Measurements from ENCODE around the gene MRPL58. TPM values are rescaled to one million over a fixed set of nuclear protein-coding genes. Genes with fewer than 3 reads are reported as not detected.

MRPL58 gene
- total RNA-seq, 1 experiment from 2014 or later, result 55.2 TPM

DNA sequence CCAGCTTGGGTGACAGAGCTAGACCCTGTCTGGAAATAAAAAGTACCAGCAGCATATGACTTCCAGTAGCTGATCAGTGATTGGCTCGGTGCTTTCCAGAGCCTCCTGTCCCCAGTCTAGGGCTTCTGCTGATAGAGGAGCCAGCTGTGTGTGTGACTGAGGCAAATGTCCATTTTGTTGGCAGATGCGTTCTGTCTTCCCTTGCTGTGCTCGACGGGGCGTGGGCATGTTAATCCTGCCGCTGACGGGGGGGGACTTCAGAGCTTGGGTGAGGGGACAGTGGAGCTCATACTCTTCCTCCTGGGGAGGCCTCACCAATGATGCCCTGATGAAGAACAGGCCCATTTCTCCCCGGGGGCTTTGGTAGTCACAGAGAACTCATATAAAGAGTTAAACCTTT is 49.1 kb downstream of the MRPL58 start:
- H3K36me3 ChIP-seq (ENCODE audit: control insufficient read depth, insufficient read depth, low read length), result 0 out of 2 replicates have a peak, but pooled peaks cover 2% of the 10 kb centered on the region
- H3K27ac ChIP-seq (ENCODE audit: low read length), result no peak overlapping the region
- no peaks in the 10 kb centered on the region for H3K27me3 ChIP-seq (ENCODE audit: control insufficient read depth, insufficient read depth, low read length)
- no peaks in the 10 kb centered on the region for H3K4me1 ChIP-seq (ENCODE audit: control insufficient read depth, insufficient read depth, low read length)
- ChIA-PET POLR2A (interaction anchor here (0.6 kb wide), 1 partner anchor 291 kb away, joined by 3 read pairs; no protein-coding TSS in a partner anchor), CTCF (interaction anchor here (1.4 kb wide), 1 partner anchor 100 kb away, joined by 5 read pairs; no protein-coding TSS in a partner anchor)
- H3K9me3 ChIP-seq (ENCODE audit: control insufficient read depth, insufficient read depth, low read depth, low read length), result no peaks in the 10 kb centered on the region
- H3K4me3 ChIP-seq (ENCODE audit: low read depth in 2 of 2, low read length in 2 of 2), result no peak overlapping the region
- no peak for ATAC-seq
- DNase-seq (ENCODE audit: low read depth, low spot score), result no peak
- no TSS peak for BruUV-seq (replicated peaks)
- intact Hi-C loops (cut with micrococcal nuclease; ENCODE audit: unreplicated experiment), result no loop called here
- in situ Hi-C loops (cut with HindIII; ENCODE audit: low pct_unique_long_range_greater_than_20kb, low sequenced_read_pairs), result no loop called here
- TF ChIP-seq SIN3A (IDR thresholded peaks at IDR 0.05; ENCODE audit: borderline replicate concordance, insufficient read depth, low read depth, low read length) (no peak), TCF7L2 (IDR thresholded peaks at IDR 0.05; ENCODE audit: low read depth, low read length) (no peak), POLR2AphosphoS5 (IDR thresholded peaks at IDR 0.05; ENCODE audit: low read depth, low read length) (no peak)
- TF ChIP-seq, protein P1, sequence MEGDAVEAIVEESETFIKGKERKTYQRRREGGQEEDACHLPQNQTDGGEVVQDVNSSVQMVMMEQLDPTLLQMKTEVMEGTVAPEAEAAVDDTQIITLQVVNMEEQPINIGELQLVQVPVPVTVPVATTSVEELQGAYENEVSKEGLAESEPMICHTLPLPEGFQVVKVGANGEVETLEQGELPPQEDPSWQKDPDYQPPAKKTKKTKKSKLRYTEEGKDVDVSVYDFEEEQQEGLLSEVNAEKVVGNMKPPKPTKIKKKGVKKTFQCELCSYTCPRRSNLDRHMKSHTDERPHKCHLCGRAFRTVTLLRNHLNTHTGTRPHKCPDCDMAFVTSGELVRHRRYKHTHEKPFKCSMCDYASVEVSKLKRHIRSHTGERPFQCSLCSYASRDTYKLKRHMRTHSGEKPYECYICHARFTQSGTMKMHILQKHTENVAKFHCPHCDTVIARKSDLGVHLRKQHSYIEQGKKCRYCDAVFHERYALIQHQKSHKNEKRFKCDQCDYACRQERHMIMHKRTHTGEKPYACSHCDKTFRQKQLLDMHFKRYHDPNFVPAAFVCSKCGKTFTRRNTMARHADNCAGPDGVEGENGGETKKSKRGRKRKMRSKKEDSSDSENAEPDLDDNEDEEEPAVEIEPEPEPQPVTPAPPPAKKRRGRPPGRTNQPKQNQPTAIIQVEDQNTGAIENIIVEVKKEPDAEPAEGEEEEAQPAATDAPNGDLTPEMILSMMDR (IDR thresholded peaks at IDR 0.05), result no peak
- TF ChIP-seq, protein P2, sequence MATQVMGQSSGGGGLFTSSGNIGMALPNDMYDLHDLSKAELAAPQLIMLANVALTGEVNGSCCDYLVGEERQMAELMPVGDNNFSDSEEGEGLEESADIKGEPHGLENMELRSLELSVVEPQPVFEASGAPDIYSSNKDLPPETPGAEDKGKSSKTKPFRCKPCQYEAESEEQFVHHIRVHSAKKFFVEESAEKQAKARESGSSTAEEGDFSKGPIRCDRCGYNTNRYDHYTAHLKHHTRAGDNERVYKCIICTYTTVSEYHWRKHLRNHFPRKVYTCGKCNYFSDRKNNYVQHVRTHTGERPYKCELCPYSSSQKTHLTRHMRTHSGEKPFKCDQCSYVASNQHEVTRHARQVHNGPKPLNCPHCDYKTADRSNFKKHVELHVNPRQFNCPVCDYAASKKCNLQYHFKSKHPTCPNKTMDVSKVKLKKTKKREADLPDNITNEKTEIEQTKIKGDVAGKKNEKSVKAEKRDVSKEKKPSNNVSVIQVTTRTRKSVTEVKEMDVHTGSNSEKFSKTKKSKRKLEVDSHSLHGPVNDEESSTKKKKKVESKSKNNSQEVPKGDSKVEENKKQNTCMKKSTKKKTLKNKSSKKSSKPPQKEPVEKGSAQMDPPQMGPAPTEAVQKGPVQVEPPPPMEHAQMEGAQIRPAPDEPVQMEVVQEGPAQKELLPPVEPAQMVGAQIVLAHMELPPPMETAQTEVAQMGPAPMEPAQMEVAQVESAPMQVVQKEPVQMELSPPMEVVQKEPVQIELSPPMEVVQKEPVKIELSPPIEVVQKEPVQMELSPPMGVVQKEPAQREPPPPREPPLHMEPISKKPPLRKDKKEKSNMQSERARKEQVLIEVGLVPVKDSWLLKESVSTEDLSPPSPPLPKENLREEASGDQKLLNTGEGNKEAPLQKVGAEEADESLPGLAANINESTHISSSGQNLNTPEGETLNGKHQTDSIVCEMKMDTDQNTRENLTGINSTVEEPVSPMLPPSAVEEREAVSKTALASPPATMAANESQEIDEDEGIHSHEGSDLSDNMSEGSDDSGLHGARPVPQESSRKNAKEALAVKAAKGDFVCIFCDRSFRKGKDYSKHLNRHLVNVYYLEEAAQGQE (IDR thresholded peaks at IDR 0.05; ENCODE audit: insufficient read depth in 1 of 2, low read depth in 2 of 2, low read length in 1 of 2), result no peak

DNA sequence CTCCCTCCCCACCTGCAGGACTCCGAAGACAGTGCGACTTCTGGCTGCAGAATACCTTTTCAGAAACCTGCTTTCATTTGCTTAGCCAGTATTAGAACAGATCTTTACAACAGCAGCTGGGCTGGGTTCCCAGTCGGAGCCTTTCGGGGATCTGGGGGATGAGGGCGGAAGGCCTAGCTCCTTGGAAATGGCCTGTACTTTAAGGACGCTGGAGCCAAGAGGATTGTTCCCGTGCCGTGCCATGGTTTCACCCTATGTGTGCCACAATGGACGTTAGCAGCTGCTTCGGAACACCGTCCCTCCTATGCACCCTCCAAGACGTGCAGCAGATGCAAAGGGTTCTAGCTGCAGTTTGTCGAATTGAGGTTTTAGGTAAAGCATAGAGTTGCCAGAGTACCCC is 50.7 kb downstream of the MRPL58 start:
- in situ Hi-C loops (cut with HindIII; ENCODE audit: low pct_unique_long_range_greater_than_20kb, low sequenced_read_pairs), result no loop called here
- POLR2A ChIA-PET, result no interaction called here
- H3K4me3 ChIP-seq (ENCODE audit: low read depth in 2 of 2, low read length in 2 of 2), result no peak overlapping the region

More for the DNA sequence above, 50.7 kb downstream of the MRPL58 start:
- DNase-seq (ENCODE audit: low read depth, low spot score) (no peak), ATAC-seq (no peak)
- intact Hi-C loops (cut with micrococcal nuclease; ENCODE audit: unreplicated experiment), result no loop called here
- no peaks in the 10 kb centered on the region for H3K27me3 ChIP-seq (ENCODE audit: control insufficient read depth, insufficient read depth, low read length)
- TF ChIP-seq, protein P2 (IDR thresholded peaks at IDR 0.05; ENCODE audit: insufficient read depth in 1 of 2, low read depth in 2 of 2, low read length in 1 of 2), result no peak
- no peak for TF ChIP-seq TCF7L2 (IDR thresholded peaks at IDR 0.05; ENCODE audit: low read depth, low read length)
- no peak for TF ChIP-seq POLR2AphosphoS5 (IDR thresholded peaks at IDR 0.05; ENCODE audit: low read depth, low read length)
- TF ChIP-seq, protein P1 (IDR thresholded peaks at IDR 0.05), result no peak
- TF ChIP-seq SIN3A (IDR thresholded peaks at IDR 0.05; ENCODE audit: borderline replicate concordance, insufficient read depth, low read depth, low read length), result no peak
- no TSS peak for BruUV-seq (replicated peaks)
- no peaks in the 10 kb centered on the region for H3K4me1 ChIP-seq (ENCODE audit: control insufficient read depth, insufficient read depth, low read length)
- no peak overlapping the region for H3K27ac ChIP-seq (ENCODE audit: low read length)
- H3K9me3 ChIP-seq (ENCODE audit: control insufficient read depth, insufficient read depth, low read depth, low read length), result no peaks in the 10 kb centered on the region
- 0 out of 2 replicates have a peak, but pooled peaks cover 2% of the 10 kb centered on the region for H3K36me3 ChIP-seq (ENCODE audit: control insufficient read depth, insufficient read depth, low read length)
- CTCF ChIA-PET, result interaction anchor here (0.6 kb wide), 3 partner anchors 41 to 351 kb away, joined by 3 to 8 read pairs (median 8); no protein-coding TSS in a partner anchor
